Common myeloid progenitor, CD34-positive (primary cell): ENCODE measurements around the gene CAST.

Experiments
- CTCF ChIA-PET: fragments of 350-600 bp; sonication (Branson Sonifier 250); formaldehyde crosslinking; loops from one replicate; lab custom pipeline; 2021; ENCODE audit warnings: antibody characterized with exemption; lab: Charles Lee
- POLR2A ChIA-PET: fragments of 350-600 bp; sonication (Branson Sonifier 250); formaldehyde crosslinking; loops from one replicate; lab custom pipeline; 2021; ENCODE audit warnings: antibody characterized with exemption; lab: Charles Lee
- DNase-seq, 3 donors: peaks; one replicate each; pipeline versions ENCODE4 v3.0.0 to v3.0.0-alpha.2; 2013
- H3K27ac ChIP-seq, 2 experiments: 1 replicate in 1 of 2; 2 replicates in 1 of 2; pipeline ENCODE4 v1.7.0; 2013; ENCODE audit warnings: inconsistent platforms in 2 of 2, low read length in 2 of 2, mild to moderate bottlenecking in 2 of 2, low read depth in 1 of 2, moderate library complexity in 1 of 2; ENCODE audit not compliant: severe bottlenecking in 2 of 2, insufficient read depth in 1 of 2, poor library complexity in 1 of 2
- H3K27me3 ChIP-seq, 5 experiments: replicated peaks in 2 of 5; 1 replicate in 3 of 5; 2 replicates in 2 of 5; pipeline versions ENCODE4 v1.6.1 to v1.7.0; 2013; ENCODE audit warnings: low read length in 4 of 5, mild to moderate bottlenecking in 2 of 5, moderate library complexity in 2 of 5, inconsistent platforms in 1 of 5; ENCODE audit not compliant: insufficient read depth in 5 of 5, control insufficient read depth in 4 of 5
- H3K36me3 ChIP-seq, 4 experiments: 1 replicate in 2 of 4; 2 replicates in 2 of 4; pipeline versions ENCODE4 v1.6.1 to v1.7.0; 2013; ENCODE audit warnings: low read length in 3 of 4, control low read depth in 1 of 4, mild to moderate bottlenecking in 1 of 4; ENCODE audit not compliant: control insufficient read depth in 4 of 4, insufficient read depth in 4 of 4
- H3K4me1 ChIP-seq, 4 experiments: 1 replicate in 3 of 4; 2 replicates in 1 of 4; pipeline versions ENCODE4 v1.6.1 to v1.7.1; 2013; ENCODE audit warnings: low read length in 3 of 4, mild to moderate bottlenecking in 3 of 4, control low read depth in 1 of 4, inconsistent platforms in 1 of 4, moderate library complexity in 1 of 4; ENCODE audit not compliant: control insufficient read depth in 4 of 4, insufficient read depth in 4 of 4; ENCODE audit errors: control extremely low read depth in 1 of 4
- H3K4me3 ChIP-seq, 7 experiments: 1 replicate in 4 of 7; 2 replicates in 3 of 7; pipeline versions ENCODE4 v1.5.1 to v1.7.0; 2013; ENCODE audit warnings: mild to moderate bottlenecking in 7 of 7, low read length in 6 of 7, moderate library complexity in 6 of 7, inconsistent platforms in 2 of 7, low read depth in 2 of 7, control low read depth in 1 of 7; ENCODE audit not compliant: insufficient read depth in 4 of 7, control insufficient read depth in 1 of 7; ENCODE audit errors: extremely low read depth in 1 of 7
- H3K9me3 ChIP-seq, 5 experiments: 1 replicate in 4 of 5; 2 replicates in 1 of 5; pipeline versions ENCODE4 v1.6.1 to v1.7.1; 2013; ENCODE audit warnings: low read length in 4 of 5, mild to moderate bottlenecking in 2 of 5, inconsistent platforms in 1 of 5, low read depth in 1 of 5, moderate library complexity in 1 of 5; ENCODE audit not compliant: control insufficient read depth in 4 of 5, insufficient read depth in 2 of 5; ENCODE audit errors: control extremely low read depth in 1 of 5
- WGBS: methylation state at CpG from one replicate; pipeline ENCODE4 v1.1.5; 2013; ENCODE audit not compliant: insufficient coverage; 5-methylcytosine and 5-hydroxymethylcytosine counted together

Gene CAST

GRCh38 chr5:96725257-96725656 lies 63.1 kb downstream of the CAST start:
- Histone ChIP-seq H3K4me1 (no peaks in the 10 kb centered on the region), H3K27ac (no peak overlapping the region), H3K9me3 (no peaks in the 10 kb centered on the region), H3K27me3 (no peaks in the 10 kb centered on the region), H3K4me3 (no peak overlapping the region), H3K36me3 (peaks cover 0 to 12% (median 4%) of the 10 kb centered on the region in 4 experiments)
- no CpG with 5 or more reads among the region's 1 CpG for WGBS
- ChIA-PET CTCF (interaction anchor here (0.8 to 2.0 kb wide), 3 partner anchors 9 to 112 kb away, joined by 3 to 5 read pairs (median 4); no protein-coding TSS in a partner anchor), POLR2A (interaction anchor here (0.6 kb wide), 1 partner anchor 8 kb away, joined by 3 read pairs; no protein-coding TSS in a partner anchor)
- no peak for DNase-seq

GRCh38 chr5:96726802-96727201 lies 64.6 kb downstream of the CAST start:
- no peaks in the 10 kb centered on the region for H3K4me1 ChIP-seq
- H3K36me3 ChIP-seq = peaks cover 0 to 18% (median 4%) of the 10 kb centered on the region in 4 experiments
- CTCF ChIA-PET = interaction anchor here (2.0 kb wide), 1 partner anchor 26 kb away, joined by 5 read pairs; no protein-coding TSS in a partner anchor
- 94% methylated on average over 2 of the region's 4 CpGs for WGBS
- H3K27me3 ChIP-seq = no peaks in the 10 kb centered on the region
- no peaks in the 10 kb centered on the region for H3K9me3 ChIP-seq
- POLR2A ChIA-PET = no interaction called here
- DNase-seq = no peak
- no peak overlapping the region for H3K4me3 ChIP-seq
- H3K27ac ChIP-seq = no peak overlapping the region

- no peak for DNase-seq
- ChIA-PET CTCF (interaction anchor here (0.9 to 3.2 kb wide), 7 partner anchors 9 to 384 kb away, joined by 3 to 17 read pairs (median 4); no protein-coding TSS in a partner anchor), POLR2A (no interaction called here)
- Histone ChIP-seq H3K36me3 (peaks cover 0 to 18% (median under 1%) of the 10 kb centered on the region in 4 experiments), H3K27me3 (no peaks in the 10 kb centered on the region), H3K4me1 (no peaks in the 10 kb centered on the region), H3K9me3 (no peaks in the 10 kb centered on the region), H3K4me3 (no peak overlapping the region), H3K27ac (no peak overlapping the region)
These were observed 67.0 kb downstream of the CAST start for GRCh38 chr5:96729156-96729555.

GRCh38 chr5:96730586-96730985 lies 68.4 kb downstream of the CAST start:
- Histone ChIP-seq H3K4me1 (peaks cover 0 to 6% (median 1%) of the 10 kb centered on the region in 4 experiments), H3K4me3 (no peak overlapping the region), H3K36me3 (peaks cover 0 to 15% (median 3%) of the 10 kb centered on the region in 4 experiments), H3K9me3 (no peaks in the 10 kb centered on the region), H3K27me3 (no peaks in the 10 kb centered on the region), H3K27ac (no peak overlapping the region)
- WGBS = 100% methylated on average over 2 of the region's 6 CpGs
- ChIA-PET POLR2A (no interaction called here), CTCF (interaction anchor here (1.3 to 3.2 kb wide), 4 partner anchors 12 to 435 kb away, joined by 3 to 17 read pairs (median 4); no protein-coding TSS in a partner anchor)
- DNase-seq = no peak

GRCh38 chr5:96733771-96734500 lies 71.8 kb downstream of the CAST start:
- DNase-seq = no peak
- CTCF ChIA-PET = interaction anchor here (1.2 kb wide), 1 partner anchor 31 kb away, joined by 3 read pairs; no protein-coding TSS in a partner anchor
- Histone ChIP-seq H3K36me3 (peaks cover 0 to 17% (median 4%) of the 10 kb centered on the region in 4 experiments), H3K4me1 (peaks cover 0 to 6% (median 1%) of the 10 kb centered on the region in 4 experiments), H3K9me3 (no peaks in the 10 kb centered on the region), H3K27ac (no peak overlapping the region), H3K4me3 (no peak overlapping the region), H3K27me3 (no peaks in the 10 kb centered on the region)
- WGBS = 83% methylated on average over 3 of the region's 7 CpGs
- POLR2A ChIA-PET = interaction anchor here (0.6 kb wide), 1 partner anchor 9 kb away, joined by 3 read pairs; no protein-coding TSS in a partner anchor

GRCh38 chr5:96734871-96735325 lies 72.7 kb downstream of the CAST start:
- DNase-seq = no peak
- 17% methylated on average over 1 of the region's 1 CpG for WGBS
- Histone ChIP-seq H3K36me3 (peaks cover 0 to 14% (median 5%) of the 10 kb centered on the region in 4 experiments), H3K4me1 (peaks cover 0 to 6% (median 1%) of the 10 kb centered on the region in 4 experiments), H3K4me3 (no peak overlapping the region), H3K27me3 (no peaks in the 10 kb centered on the region), H3K9me3 (no peaks in the 10 kb centered on the region), H3K27ac (no peak overlapping the region)
- ChIA-PET POLR2A (no interaction called here), CTCF (interaction anchor here (1.2 kb wide), 1 partner anchor 32 kb away, joined by 3 read pairs; no protein-coding TSS in a partner anchor)

- Histone ChIP-seq H3K27me3 (no peaks in the 10 kb centered on the region), H3K27ac (no peak overlapping the region), H3K4me3 (no peak overlapping the region), H3K36me3 (peaks cover 2 to 20% (median 7%) of the 10 kb centered on the region in 4 experiments), H3K9me3 (no peaks in the 10 kb centered on the region), H3K4me1 (peaks cover 0 to 6% (median 2%) of the 10 kb centered on the region in 4 experiments)
- 94% methylated on average over 3 of the region's 3 CpGs for WGBS
- POLR2A ChIA-PET = no interaction called here
- CTCF ChIA-PET = no interaction called here
- DNase-seq = no peak
These were observed 74.8 kb downstream of the CAST start for GRCh38 chr5:96736937-96737336.
